Esophagus squamous epithelium (tissue), 5 donors: ENCODE measurements around the gene ASB18. TPM values are rescaled to one million over a fixed set of nuclear protein-coding genes. Genes with fewer than 3 reads are reported as not detected.

Experiments used
- DNase-seq: peaks from one replicate; lab custom pipeline; 2025; lab: John Stamatoyannopoulos, UW
- H3K27ac ChIP-seq, 4 donors: fragments of 200-600 bp; sonication (generic); one replicate each; pipeline ENCODE4 v1.5.1; 2016 to 2019; ENCODE audit warnings: mild to moderate bottlenecking in 1 of 4
- H3K27me3 ChIP-seq, 4 donors: fragments of 200-600 bp; sonication (generic); 1 replicate in 3 of 4; 2 replicates in 1 of 4; pipeline versions ENCODE4 v1.5.1 to v1.6.0; 2017 to 2021; ENCODE audit warnings: antibody characterized with exemption in 1 of 4
- H3K36me3 ChIP-seq, 3 donors: fragments of 200-600 bp; sonication (generic); one replicate each; pipeline ENCODE4 v1.5.1; 2016 to 2019
- H3K4me1 ChIP-seq, 3 donors: fragments of 200-600 bp; sonication (generic); one replicate each; pipeline ENCODE4 v1.5.1; 2017 to 2019
- H3K4me3 ChIP-seq, 4 donors: fragments of 200-600 bp; sonication (generic); 1 replicate in 3 of 4; 2 replicates in 1 of 4; pipeline ENCODE4 v1.5.1; 2016 to 2019; ENCODE audit warnings: mild to moderate bottlenecking in 2 of 4, moderate library complexity in 1 of 4
- H3K9me3 ChIP-seq, 3 donors: fragments of 200-600 bp; sonication (generic); one replicate each; pipeline ENCODE4 v1.5.1; 2016 to 2019
- POLR2A ChIP-seq, 4 donors: fragments of 450-650 bp; IDR thresholded peaks; one replicate each; pipeline ENCODE4 v1.6.1; 2017; ENCODE audit warnings: antibody characterized with exemption in 4 of 4, mild to moderate bottlenecking in 4 of 4, moderate library complexity in 3 of 4
- WGBS, 2 donors: methylation state at CpG; one replicate each; pipeline ENCODE4 v1.1.5; 2018; 5-methylcytosine and 5-hydroxymethylcytosine counted together
- intact Hi-C: fragments of 100-400 bp; cut with DNase I; formaldehyde crosslinking; loops from one replicate; pipeline ENCODE4 v1.15.0; 2022
- total RNA-seq, 4 donors: library from RNA; depleted of rRNA; stranded (reverse); fragments of >200 nt; gene quantifications; one replicate each; pipeline ENCODE4 v1.1.0, GENCODE V29; 2016
- TF ChIP-seq, protein P1 (sequence below), 6 experiments: fragments of 450-650 bp in 4 of 6; fragments of 200-600 bp in 2 of 6; sonication (generic) in 2 of 6; IDR thresholded peaks; one replicate each; pipeline ENCODE4 v1.5.1; 2016 to 2019; ENCODE audit warnings: antibody characterized with exemption in 6 of 6, mild to moderate bottlenecking in 4 of 6, moderate library complexity in 4 of 6
- donor health status: DM: yes; HTN: yes; CAD: no.

The ASB18 gene
- total RNA-seq, 4 donors from 2014 or later: not detected

DNA sequence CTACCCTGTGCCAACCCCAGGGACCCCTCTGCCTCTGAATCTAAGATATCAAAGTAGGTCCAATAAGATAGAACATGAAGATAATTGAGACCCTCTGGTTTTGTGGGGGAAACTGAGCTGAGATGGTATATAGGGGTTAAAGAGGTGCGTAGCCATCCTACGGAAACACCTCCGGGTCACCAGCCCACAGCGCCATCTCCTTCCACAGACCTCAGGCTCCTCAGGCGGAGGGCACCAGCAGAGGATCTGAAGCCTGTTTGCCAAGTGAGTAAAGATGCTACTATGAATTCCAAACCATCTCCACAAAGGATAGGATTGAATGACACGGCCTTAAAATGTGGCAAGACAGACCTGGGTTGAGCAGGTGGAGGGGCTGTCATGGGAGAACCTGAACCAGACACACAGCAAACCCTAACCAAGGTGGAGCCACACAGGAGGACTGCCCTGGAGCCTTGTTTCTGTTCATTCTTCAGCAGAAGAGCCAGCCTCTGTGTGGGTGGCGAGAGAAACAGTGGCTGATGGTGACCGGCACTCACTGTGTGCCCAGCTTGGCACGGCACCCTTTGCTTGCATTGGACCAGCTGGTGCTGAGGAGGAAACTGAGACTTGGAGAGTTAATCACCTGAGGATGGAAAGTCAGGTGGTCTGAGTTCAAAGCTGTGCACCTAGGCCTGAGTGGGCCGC is 106.2 kb downstream of the ASB18 start:
- 73 to 82% methylated on average over 7 to 8 of the region's 10 CpGs for WGBS, 2 donors
- Histone ChIP-seq H3K4me3 (no peak overlapping the region), H3K9me3 (peaks cover 0 to 6% (median 0%) of the 10 kb centered on the region in 3 donors), H3K27ac (no peak overlapping the region), H3K4me1 (peaks cover 0 to 22% (median 4%) of the 10 kb centered on the region in 3 donors), H3K27me3 (peaks cover 4 to 69% (median 18%) of the 10 kb centered on the region in 4 donors), H3K36me3 (no peaks in the 10 kb centered on the region)
- no peak for TF ChIP-seq POLR2A (IDR thresholded peaks at IDR 0.05)
- TF ChIP-seq, protein P1, sequence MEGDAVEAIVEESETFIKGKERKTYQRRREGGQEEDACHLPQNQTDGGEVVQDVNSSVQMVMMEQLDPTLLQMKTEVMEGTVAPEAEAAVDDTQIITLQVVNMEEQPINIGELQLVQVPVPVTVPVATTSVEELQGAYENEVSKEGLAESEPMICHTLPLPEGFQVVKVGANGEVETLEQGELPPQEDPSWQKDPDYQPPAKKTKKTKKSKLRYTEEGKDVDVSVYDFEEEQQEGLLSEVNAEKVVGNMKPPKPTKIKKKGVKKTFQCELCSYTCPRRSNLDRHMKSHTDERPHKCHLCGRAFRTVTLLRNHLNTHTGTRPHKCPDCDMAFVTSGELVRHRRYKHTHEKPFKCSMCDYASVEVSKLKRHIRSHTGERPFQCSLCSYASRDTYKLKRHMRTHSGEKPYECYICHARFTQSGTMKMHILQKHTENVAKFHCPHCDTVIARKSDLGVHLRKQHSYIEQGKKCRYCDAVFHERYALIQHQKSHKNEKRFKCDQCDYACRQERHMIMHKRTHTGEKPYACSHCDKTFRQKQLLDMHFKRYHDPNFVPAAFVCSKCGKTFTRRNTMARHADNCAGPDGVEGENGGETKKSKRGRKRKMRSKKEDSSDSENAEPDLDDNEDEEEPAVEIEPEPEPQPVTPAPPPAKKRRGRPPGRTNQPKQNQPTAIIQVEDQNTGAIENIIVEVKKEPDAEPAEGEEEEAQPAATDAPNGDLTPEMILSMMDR (IDR thresholded peaks at IDR 0.05): no peak
- no peak for DNase-seq
- intact Hi-C loops: no loop called here

DNA sequence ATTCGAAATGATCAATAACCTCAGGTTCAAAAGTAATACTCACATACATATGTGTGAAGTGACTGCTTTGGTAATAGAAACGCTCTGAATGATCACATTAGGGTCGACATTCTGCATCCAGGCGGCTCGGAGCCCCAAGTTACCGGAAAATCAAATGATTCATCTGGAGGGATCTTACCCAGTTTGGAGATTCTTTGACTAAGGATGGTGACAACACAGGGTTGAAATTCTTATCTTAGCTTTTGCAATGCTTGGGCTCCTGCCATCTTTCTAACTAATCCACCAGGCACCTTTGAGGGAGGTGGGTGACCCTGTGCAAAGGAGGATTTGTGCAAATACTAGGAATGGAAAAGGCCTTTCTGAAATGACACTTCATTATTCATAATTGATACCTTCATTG is 106.8 kb downstream of the ASB18 start:
- WGBS, 2 donors: 81 to 88% methylated on average over 6 of the region's 6 CpGs
- Histone ChIP-seq H3K36me3 (no peaks in the 10 kb centered on the region), H3K4me3 (no peak overlapping the region), H3K27ac (no peak overlapping the region), H3K27me3 (peaks cover 0 to 66% (median 15%) of the 10 kb centered on the region in 4 donors), H3K9me3 (peaks cover 0 to 10% (median 3%) of the 10 kb centered on the region in 3 donors), H3K4me1 (peaks cover 0 to 16% (median 3%) of the 10 kb centered on the region in 3 donors)
- no peak for DNase-seq
- intact Hi-C loops: no loop called here
- TF ChIP-seq POLR2A (IDR thresholded peaks at IDR 0.05): no peak
- TF ChIP-seq, protein P1 (IDR thresholded peaks at IDR 0.05): no peak

- H3K9me3 ChIP-seq: peaks cover 0 to 15% (median 6%) of the 10 kb centered on the region in 3 donors
- peaks cover 0 to 63% (median 13%) of the 10 kb centered on the region in 4 donors for H3K27me3 ChIP-seq
Observed at GRCh38 chr2:236156860-236157194, 107.4 kb downstream of the ASB18 start.

GRCh38 chr2:236156095-236156859 is 107.9 kb downstream of the ASB18 start:
- intact Hi-C loops: no loop called here
- DNase-seq: no peak
- WGBS, 2 donors: 33 to 79% methylated on average over 1 to 4 of the region's 16 CpGs
- peaks cover 0 to 61% (median 10%) of the 10 kb centered on the region in 4 donors for H3K27me3 ChIP-seq
- H3K27ac ChIP-seq: no peak overlapping the region
- peaks cover 0 to 8% (median 0%) of the 10 kb centered on the region in 3 donors for H3K4me1 ChIP-seq
- no peak overlapping the region for H3K4me3 ChIP-seq
- H3K9me3 ChIP-seq: peaks cover 0 to 20% (median 6%) of the 10 kb centered on the region in 3 donors
- no peaks in the 10 kb centered on the region for H3K36me3 ChIP-seq
- TF ChIP-seq, protein P1 (IDR thresholded peaks at IDR 0.05): no peak
- TF ChIP-seq POLR2A (IDR thresholded peaks at IDR 0.05): no peak

More at GRCh38 chr2:236156860-236157194, 107.4 kb downstream of the ASB18 start:
- Histone ChIP-seq H3K36me3 (no peaks in the 10 kb centered on the region), H3K27ac (no peak overlapping the region), H3K4me3 (no peak overlapping the region), H3K4me1 (peaks cover 0 to 11% (median 0%) of the 10 kb centered on the region in 3 donors)
- DNase-seq: no peak
- intact Hi-C loops: no loop called here
- TF ChIP-seq POLR2A (IDR thresholded peaks at IDR 0.05): no peak
- TF ChIP-seq, protein P1 (IDR thresholded peaks at IDR 0.05): no peak
- WGBS, 2 donors: 79 to 80% methylated on average over 3 to 6 of the region's 7 CpGs

GRCh38 chr2:236155406-236155805 is 108.8 kb downstream of the ASB18 start:
- peaks cover 0 to 52% (median 6%) of the 10 kb centered on the region in 4 donors for H3K27me3 ChIP-seq
- no peaks in the 10 kb centered on the region for H3K36me3 ChIP-seq
- H3K4me1 ChIP-seq: peaks cover 0 to 8% (median 0%) of the 10 kb centered on the region in 3 donors
- TF ChIP-seq, protein P1 (IDR thresholded peaks at IDR 0.05): no peak
- no peak for TF ChIP-seq POLR2A (IDR thresholded peaks at IDR 0.05)
- H3K27ac ChIP-seq: no peak overlapping the region
- no peak for DNase-seq
- peaks cover 0 to 24% (median 6%) of the 10 kb centered on the region in 3 donors for H3K9me3 ChIP-seq
- intact Hi-C loops: no loop called here
- WGBS, 2 donors: 75 to 76% methylated on average over 3 of the region's 3 CpGs
- H3K4me3 ChIP-seq: no peak overlapping the region
